H1 (cell line): ENCODE data around the gene KRTAP10-8. TPM values are rescaled to one million over a fixed set of nuclear protein-coding genes. Genes with fewer than 3 reads are reported as not detected.

Experiments used
- CREB1 ChIP-seq: IDR thresholded peaks from 2 replicates; pipeline ENCODE4 v1.6.1; 2012; ENCODE audit warnings: inconsistent platforms
- NANOG ChIP-seq: IDR thresholded peaks from 2 replicates; pipeline ENCODE4 v1.6.1; 2011; ENCODE audit warnings: low read length, low read depth, mild to moderate bottlenecking, inconsistent platforms; ENCODE audit not compliant: insufficient read depth, poor library complexity, severe bottlenecking
- POLR2AphosphoS5 ChIP-seq: IDR thresholded peaks from 2 replicates; pipeline ENCODE4 v1.6.1; 2011; ENCODE audit warnings: low read depth, low read length
- RBBP5 ChIP-seq: IDR thresholded peaks from 2 replicates; pipeline ENCODE4 v1.7.1; 2012; ENCODE audit warnings: low read depth, mild to moderate bottlenecking, inconsistent platforms, low read length, moderate library complexity, borderline replicate concordance
- RNF2 ChIP-seq: fragments of 200-900, 300-1000 bp; sonication (generic); IDR thresholded peaks from 2 replicates; pipeline ENCODE4 v1.7.1; 2016; ENCODE audit warnings: borderline replicate concordance, low read depth, mild to moderate bottlenecking, antibody characterized with exemption, low read length; ENCODE audit not compliant: poor library complexity, severe bottlenecking; ENCODE audit errors: missing control alignments
- SIN3A ChIP-seq, 2 experiments: IDR thresholded peaks in 1 of 2; conservative IDR thresholded peaks in 1 of 2; 2 replicates each; pipeline ENCODE4 v1.6.1; 2011 to 2012; ENCODE audit warnings: low read length in 2 of 2, improper control_type of control experiment in 1 of 2, low read depth in 1 of 2, mild to moderate bottlenecking in 1 of 2
- polyA plus RNA-seq, 7 experiments: library from polyadenylated mRNA; depleted of rRNA in 3 of 7; stranded (reverse) in 5 of 7; unstranded in 2 of 7; fragments of >200 nt in 5 of 7; fragments of 200-250 nt in 2 of 7; gene quantifications; 1 replicate in 5 of 7; 2 replicates in 1 of 7; 4 replicates in 1 of 7; pipeline versions ENCODE4 v1.2.1 to v1.2.3, GENCODE V29; 2011 to 2013; ENCODE audit warnings: missing spikeins in 2 of 7, mixed read lengths in 2 of 7
- total RNA-seq: library from RNA; stranded (reverse); fragmentation: NEBNext Ultra II Directional; extraction: Animal tissue kit (Norgen Biotek cat#: 25700); gene quantifications from 2 replicates; pipeline ENCODE4 v1.2.1, GENCODE V29; 2021

KRTAP10-8 gene
- total and polyA plus RNA-seq, 2 of the 8 experiments (the other 6 are each of a cell fraction or from before 2014, with no cell fraction given): not detected

DNA sequence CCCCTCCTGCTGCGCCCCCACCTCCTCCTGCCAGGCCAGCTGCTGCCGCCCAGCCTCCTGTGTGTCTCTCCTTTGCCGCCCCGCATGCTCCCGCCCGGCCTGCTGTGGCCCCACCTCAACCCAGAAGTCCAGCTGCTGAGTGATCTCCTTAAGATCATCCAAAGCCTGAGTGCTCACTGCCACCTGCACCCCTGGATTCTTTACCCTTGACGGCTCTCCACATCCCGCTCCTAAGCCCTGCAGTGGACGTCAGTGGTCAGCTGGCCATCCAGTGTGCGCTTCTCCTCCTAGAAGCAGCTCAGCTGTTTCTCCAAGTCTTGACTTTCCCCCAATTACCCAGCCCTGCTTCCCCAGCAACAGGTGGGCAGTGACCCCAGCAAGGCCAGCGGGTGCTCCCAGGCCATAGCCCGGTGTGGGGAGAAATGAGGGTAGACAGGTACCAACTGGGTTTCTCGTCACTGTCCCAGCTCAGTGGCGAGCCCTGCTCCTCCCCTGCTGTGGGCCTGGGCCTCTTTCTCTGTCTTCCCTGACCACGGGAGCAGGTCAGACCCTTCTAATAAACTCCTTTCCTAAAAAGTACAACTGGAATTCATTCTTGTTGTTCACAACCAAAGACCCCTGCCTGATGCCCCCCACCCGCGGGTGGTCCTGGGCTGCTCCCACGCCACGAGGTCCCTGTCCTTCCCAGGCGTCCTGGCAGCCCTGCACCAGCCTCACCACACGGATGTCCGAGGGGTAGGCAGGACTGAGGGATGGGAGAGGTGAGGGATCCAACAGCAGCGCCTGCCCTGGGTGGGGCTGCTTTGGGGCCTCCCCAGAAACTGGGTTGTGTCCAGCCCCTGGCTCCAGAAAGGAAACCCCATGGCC, 10.1 kb upstream of the KRTAP10-8 start (continued):
- TF ChIP-seq RNF2 (no peak), RBBP5 (no peak), NANOG (no peak), CREB1 (no peak), SIN3A (conservative IDR thresholded peaks at IDR 0.05 in 1 of 2, IDR thresholded peaks at IDR 0.05 in 1 of 2; ENCODE audit: low read depth in 1 of 2, low read length in 2 of 2) (no peak), POLR2AphosphoS5 (no peak)
